ENCODE data around the gene SLC5A6. TPM values are rescaled to one million over a fixed set of nuclear protein-coding genes. Genes with fewer than 3 reads are reported as not detected.
A peak's percentile ranks its signal among the peaks of the same experiment; 100 is the strongest.
"Not testable (repeated sequence)": the region's sequence is repeated elsewhere in the genome, so short reads cannot be mapped to it uniquely, and the experiment has no call there.

The SLC5A6 gene
- total RNA-seq, 1 donor from 2014 or later, result 24.9 TPM

DNA sequence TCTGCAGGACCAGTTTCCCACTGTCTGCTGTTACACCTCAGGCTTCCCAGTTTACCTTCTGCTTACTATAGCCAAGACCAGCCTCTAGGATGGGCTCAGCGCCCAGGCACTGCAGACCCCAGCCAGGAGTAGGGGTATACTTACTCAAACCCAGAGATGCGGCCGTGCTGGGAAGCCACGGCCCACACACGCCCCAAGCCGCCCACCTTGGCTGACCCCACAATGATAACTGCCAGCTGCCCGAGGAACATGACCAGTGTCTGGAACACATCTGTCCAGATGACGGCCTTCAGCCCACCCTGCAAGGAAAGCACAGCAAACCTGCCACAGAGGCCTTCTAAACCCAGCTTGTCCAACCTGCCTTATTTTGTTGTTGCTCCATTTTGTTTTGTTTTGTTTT lies 6.9 kb downstream of the SLC5A6 start:
- no peak for DNase-seq (ENCODE audit: low spot score)

GRCh38 chr2:27204566-27204965 lies 7.5 kb downstream of the SLC5A6 start:
- no peak for DNase-seq (ENCODE audit: low spot score)

GRCh38 chr2:27203741-27204140 lies 8.3 kb downstream of the SLC5A6 start:
- DNase-seq (ENCODE audit: low spot score), result no peak

- DNase-seq (ENCODE audit: low spot score), result no peak
Observed at GRCh38 chr2:27202854-27203253, 9.2 kb downstream of the SLC5A6 start.

DNA sequence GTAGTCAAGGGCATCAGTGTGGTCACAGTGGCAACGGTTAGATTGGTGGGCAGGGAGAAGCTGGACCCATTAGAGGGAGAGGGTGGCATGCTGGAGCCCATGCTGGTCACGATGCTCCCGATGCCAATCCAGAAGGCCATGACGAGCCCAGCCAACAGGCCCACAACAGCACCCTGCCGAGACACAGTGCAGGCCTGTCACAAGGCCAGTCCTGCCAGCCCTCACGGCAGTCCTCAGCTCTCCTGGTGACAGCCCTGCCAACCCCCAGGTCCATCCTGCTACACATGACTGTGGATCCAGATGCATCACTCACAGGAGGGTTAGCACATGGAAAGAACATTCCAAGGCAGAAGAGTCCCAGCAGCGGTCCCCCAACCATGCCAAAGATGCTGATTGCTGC lies 10.4 kb downstream of the SLC5A6 start:
- DNase-seq (ENCODE audit: low spot score), result no peak

- no peak for DNase-seq (ENCODE audit: low spot score)
Observed at GRCh38 chr2:27199241-27199640, 12.8 kb downstream of the SLC5A6 start.

DNA sequence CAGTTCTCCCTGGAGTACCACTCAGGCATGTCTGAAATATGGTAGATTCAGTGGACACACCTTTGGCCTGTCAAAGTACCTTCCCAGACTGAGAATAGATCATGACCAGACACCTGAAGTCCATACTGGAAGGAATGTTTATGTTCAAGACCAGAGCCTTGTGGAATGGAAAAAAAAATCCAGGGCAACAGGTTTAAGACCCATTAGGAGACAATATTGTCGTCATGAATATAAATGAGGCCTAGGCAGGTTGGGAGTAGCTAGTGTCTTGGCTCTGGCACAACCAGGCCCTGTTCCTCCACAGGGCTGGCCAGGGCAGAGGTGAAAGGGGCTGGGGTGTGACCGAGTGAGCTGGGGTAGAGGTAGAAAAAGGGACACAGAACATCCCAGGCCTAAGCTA lies 13.4 kb downstream of the SLC5A6 start:
- no peak for DNase-seq (ENCODE audit: low spot score)

DNA sequence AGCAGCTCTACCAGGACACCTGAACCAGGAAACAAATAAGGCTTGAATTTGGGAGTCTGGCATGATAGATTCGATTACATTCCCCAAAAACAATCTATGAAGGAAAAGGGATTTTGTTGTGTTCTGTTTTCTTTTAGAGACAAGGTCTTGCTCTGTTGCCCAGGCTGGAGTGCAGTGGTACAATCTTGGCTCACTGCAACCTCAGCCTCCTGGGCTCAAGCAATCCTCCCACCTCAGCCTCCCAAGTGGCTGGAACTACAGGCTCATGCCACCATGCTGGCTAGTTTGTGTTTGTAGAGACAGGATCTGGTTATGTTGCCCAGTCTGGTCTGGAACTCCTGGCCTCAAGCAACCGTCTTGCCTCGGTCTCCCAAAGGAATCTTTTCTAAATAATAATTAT lies 14.0 kb downstream of the SLC5A6 start:
- DNase-seq (ENCODE audit: low spot score), result not testable (repeated sequence)

- not testable (repeated sequence) for DNase-seq (ENCODE audit: low spot score)
Observed at GRCh38 chr2:27195799-27196198, 16.3 kb downstream of the SLC5A6 start.

GRCh38 chr2:27194538-27195354 lies 17.3 kb downstream of the SLC5A6 start:
- no peak for DNase-seq (ENCODE audit: low spot score)

DNA sequence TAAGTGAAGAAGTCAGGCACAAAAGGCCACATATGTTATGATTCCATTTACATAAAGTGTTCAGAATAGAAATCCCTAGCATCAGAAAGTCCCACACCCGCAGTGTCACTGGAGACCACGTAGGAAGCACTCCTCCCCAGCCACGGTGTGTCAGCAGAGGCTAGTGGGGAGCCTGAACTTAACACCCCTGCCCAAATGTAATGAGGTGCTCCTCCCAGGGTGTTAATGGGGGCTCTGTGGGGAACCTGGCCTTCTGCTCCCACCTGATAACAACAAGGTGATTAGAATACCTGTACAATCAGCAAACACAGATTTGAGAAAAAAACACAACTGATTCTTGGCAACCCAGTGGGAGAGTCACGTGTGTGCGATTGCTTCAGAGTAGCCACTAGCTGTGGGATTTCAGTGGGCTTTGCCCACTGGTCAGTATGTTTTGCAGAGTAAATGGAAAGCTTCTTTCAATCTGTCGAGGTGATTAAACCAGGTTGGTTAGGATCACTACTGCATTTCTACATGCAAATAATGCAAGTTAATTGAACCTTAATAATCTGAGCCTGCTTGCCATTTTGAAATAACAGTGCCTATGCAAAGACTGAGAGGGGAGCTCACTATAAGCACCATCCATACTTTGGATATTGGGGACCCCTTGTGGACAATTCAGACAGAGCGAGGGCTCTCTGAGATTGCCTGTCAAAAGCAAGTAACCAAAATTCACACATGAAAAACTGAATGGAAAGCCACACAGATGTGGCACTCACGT lies 20.8 kb downstream of the SLC5A6 start:
- peak; percentile 58 for DNase-seq (ENCODE audit: low spot score)

DNA sequence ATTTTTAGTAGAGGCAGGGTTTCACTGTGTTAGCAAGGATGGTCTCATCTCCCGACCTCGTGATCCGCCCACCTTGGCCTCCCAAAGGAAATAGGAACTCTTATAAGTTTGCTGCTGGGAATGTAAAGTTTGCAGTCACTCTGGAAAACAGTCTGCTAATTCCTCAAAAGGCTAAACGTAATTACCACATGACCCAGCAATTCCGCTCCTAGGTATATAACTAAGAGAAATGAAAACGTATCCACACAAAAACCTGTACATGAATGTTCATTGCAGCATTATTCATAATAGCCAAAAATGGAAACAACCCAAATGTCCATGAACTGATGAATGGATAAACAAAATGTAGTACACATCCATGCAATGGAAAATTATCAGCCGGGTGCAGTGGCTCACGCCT lies 22.1 kb downstream of the SLC5A6 start:
- DNase-seq (ENCODE audit: low spot score), result no peak

GRCh38 chr2:27186613-27187345 lies 25.3 kb downstream of the SLC5A6 start:
- DNase-seq (ENCODE audit: low spot score), result no peak

DNA sequence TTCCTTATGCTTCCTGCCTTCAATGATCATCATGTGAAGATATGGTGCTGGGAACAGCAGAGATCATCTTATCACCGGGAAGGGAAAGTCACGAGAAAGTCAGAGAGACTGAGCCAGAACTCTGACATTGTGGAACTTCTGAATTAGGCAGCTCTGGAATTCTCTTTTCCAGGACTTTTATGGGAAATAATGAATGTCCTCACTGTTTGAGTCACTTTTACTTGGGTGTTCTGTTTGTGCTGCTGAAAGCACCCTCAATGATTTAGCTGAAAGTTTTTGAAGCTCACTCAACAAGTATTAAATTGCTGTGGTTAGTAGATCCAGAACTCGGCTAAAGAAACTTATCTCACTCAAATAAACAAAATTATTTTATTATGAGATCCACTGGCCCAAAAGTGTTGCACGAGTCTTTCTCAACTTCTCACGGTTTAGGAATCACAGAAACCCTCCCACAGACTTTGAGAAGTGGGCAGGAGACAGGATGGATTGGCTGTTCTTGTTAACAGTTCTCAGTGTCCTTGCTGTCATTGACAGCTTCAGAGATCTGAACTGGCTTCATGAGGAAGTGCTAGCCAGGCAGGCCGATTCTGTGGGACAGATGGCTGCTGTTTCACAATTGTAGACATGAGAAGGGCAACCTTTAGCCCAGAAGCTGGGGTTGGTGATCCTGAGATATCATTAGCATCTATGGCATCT lies 26.6 kb downstream of the SLC5A6 start:
- peak; percentile 36 for DNase-seq (ENCODE audit: low spot score)

DNA sequence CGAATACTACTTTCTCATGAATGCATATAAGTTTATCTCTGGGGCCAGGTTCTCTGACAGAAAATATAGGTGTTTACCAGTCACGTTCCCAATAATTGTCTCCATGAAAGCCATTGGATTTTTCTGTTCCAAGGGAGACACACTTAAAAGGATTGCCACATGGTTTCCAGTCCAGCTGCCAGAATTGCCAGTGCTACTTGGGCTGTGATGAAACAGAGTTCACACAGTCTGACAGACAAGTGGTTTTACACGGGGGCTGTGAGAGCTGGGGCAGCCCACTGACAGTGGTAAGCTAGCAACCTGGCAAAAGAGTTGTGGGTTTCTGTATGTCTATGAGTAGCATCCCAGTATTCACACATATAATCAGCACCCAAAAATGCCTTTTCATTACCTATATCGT lies 28.0 kb downstream of the SLC5A6 start:
- DNase-seq (ENCODE audit: low spot score), result no peak

DNA sequence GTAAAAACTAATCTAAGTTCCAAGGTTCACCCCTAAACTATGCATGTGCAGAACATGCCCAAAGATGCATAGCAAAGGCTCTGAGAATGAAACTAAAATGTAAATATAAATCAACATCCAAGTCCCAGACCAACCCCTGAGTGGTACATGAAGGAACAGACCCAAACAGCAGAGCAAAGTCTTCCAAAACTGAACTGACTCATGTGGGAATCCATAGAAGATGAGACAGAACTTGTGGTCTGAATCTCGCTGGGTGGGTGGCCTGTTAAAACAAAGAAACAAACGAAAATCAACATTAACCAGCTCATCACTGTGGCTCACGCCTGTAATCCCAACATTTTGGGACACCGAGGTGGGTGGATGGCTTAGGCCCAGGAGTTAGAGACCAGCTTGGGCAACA lies 29.7 kb downstream of the SLC5A6 start:
- no peak for DNase-seq (ENCODE audit: low spot score)

GRCh38 chr2:27179344-27180000 lies 32.6 kb downstream of the SLC5A6 start:
- DNase-seq (ENCODE audit: low spot score), result no peak

- no peak for DNase-seq (ENCODE audit: low spot score)
Observed at GRCh38 chr2:27178469-27178868, 33.6 kb downstream of the SLC5A6 start.

GRCh38 chr2:27177441-27178351 lies 34.4 kb downstream of the SLC5A6 start:
- DNase-seq (ENCODE audit: low spot score), result no peak

DNA sequence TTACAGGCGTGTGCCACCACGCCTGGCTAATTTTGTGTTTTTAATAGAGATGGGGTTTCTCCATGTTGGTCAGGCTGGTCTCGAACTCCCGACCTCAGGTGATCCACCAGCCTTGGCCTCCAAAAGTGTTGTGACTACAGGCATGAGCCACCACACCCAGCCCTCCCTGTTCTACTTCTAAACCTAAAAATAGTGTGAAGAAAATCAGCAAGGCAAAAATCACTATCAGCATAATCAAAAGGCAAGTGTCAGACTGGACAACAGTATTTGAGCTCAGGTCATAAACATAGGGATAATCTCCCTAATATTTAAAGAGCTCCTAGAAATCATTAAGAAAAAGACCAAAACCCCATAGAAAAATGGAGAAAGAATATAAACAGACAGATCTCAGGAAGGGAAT lies 36.3 kb downstream of the SLC5A6 start:
- DNase-seq (ENCODE audit: low spot score), result not testable (repeated sequence)
